Inferior parietal cortex (tissue), 1 donor: Measurements from ENCODE around the gene TOX2.
"Not testable (repeated sequence)": the region's sequence is repeated elsewhere in the genome, so short reads cannot be mapped to it uniquely, and the experiment has no call there.

ENCODE experiments used
- DNase-seq: peaks from one replicate; pipeline ENCODE4 v3.0.0-alpha.2; 2016; ENCODE audit errors: extremely low spot score

TOX2 gene

DNA sequence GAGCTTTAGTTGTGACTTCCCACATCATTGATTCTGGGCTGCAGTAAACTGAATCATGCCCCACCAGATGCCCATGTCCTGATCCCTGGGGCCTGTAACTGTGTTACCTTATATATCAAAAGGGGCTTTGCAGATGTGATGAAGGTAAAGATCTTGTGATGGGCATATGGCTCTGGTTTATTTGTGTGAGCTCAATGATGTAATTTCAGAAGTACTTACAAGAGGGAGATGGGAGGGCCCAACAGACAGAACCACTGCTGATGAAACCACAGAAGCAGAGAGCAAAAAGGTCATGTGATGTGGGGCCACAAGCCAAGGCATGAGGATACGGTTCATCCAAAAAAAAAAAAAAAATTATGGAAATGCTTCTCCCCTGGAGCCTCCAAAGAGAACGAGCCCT is 118.7 kb downstream of the TOX2 start:
- DNase-seq = no peak

DNA sequence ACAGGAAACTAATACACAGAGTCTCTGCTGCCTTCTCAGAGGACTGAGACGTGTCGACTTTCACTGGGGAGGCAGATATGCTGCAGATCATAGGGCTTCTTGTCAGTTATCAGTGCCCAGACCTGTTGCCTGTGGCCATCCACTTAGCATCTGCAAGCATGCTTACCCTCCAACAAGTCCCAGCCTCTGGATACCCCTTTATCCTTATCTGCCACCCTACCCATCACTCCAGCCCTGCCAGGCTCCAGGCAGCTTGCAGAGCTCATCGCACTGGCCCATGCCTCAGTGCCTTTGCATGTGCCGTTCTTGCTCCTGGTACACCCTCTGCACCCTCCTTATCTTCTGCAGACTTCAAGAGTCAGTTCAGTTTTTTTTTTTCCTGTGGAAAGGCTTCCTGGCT is 119.2 kb downstream of the TOX2 start:
- DNase-seq = no peak

DNA sequence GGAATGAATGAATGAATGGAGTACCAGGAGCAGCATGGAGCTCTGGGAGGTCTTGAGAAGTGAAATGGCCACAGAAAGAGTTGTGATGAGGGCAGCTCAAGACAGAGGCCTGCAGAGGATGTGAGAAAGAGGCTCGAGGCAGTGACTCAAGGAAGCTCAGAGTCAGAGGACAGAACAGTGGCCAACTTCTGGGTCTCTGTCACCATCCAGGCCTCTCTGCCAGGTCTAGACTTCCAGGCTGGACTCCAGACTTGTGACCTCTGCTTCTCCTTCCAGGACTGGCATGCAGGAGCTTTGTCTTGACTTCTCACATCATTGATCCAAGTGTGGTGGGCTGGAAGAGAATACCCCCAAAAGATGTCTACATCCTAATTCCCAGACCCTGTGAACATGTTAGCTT is 119.8 kb downstream of the TOX2 start:
- no peak for DNase-seq

DNA sequence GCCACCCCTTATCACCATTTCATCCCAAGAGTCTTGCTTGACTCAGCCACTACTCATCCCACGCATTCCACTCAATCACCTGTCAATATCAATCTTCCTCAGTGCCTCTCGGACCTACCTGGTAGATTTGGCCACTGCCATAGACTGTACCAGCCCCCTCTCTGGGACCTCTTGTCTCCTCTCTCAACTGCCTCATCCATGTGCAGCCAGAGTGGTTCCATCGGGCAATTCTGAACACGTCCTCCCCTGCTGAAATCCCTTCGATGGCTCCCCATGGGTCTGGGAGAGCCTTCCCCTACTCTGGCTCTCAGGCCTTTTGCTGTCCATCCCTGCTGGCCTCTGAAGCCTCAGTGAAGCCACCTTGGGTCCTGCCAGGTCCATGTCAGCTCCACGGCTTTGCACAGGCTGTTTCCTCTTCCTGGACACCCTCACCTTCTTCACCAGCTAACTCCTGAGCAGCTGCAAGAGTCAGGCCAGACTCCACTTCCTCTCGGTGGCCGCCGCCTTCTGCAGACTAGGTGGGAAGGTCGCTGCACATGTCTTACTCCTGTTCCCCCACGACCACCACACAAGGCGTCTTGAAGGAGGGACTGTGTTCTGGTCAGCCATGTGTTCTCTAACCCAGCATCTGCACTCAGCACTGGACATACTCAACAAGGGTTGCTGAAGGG is 120.4 kb downstream of the TOX2 start:
- no peak for DNase-seq

DNA sequence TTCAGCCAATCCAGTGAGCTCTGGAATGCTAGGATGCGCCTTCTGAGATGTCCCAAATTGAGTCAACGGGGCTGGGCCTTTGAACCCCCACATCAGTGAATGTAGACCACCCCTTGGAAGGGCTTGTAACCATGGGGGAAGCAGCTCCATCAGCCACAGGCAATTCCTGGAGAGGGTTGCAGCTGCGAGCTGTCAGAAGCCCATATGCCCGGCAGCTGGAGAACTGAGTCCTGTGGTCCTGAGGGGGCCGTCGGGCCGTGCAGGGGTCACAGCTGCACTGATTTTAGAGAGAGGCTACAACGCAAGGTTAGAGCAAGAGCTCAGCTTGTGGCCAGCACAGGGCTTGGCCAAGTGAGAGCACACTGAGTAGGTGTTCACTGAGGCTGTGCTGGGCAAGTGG is 121.3 kb downstream of the TOX2 start:
- no peak for DNase-seq

DNA sequence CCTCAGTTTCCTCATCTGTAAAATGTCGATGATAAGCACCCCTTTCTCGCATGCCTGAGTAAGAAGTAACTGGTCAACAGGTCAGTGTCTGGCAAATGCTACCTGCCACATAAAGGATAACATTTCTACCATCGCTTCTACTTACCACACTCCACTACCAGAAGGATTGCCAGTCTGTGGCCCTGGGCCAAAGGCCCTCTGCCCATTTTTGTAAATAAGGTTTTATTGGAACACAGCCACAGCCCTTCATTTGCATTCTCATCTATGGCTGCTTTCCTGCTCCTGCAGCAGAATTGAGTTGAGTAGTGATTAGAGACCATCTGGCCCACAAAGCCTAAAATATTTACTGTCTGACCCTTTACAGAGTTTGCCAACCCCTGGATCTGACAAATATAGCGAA is 121.8 kb downstream of the TOX2 start:
- no peak for DNase-seq

DNA sequence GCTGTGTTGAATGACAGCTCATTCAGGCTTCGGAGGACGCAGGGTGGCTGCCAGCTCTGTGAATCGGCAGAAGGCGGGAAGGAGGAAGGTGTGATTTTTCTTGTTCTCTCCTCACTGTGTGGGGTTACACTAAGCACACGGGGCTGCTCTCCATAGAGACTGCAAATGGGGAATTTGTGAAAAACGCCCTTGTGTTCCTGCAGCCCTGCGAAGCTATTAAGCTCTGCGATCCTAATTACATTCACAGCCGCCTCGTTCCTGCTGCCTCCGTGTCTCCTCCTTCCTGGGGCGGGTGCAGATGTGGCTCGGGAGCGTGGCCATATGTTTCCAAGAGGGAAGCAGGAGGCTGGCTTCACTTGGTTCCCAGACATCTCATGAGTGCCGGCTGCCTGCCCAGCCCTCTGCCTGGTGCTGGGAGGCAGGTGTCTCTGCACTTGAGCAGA is 124.0 kb downstream of the TOX2 start:
- peak; percentile 66 for DNase-seq

DNA sequence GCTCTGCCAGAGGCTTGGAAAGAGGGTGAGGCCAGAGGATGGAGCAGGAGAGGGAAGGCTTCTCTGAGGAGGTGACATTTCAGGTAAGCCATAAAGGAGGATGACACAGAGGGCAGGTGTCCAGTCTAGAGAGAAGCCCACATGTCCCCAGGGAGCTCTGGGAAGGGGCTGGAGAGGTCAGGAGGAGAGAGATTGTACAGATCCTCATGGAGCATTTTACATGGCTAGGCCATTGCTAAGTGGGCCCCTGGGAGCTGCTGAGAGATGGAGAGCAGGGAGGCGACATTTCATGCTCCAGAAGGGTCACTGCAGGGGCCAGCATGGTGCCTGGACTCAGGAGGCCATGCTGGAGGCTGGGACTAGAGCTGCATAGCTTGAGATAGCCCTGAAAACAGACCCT is 124.5 kb downstream of the TOX2 start:
- no peak for DNase-seq

DNA sequence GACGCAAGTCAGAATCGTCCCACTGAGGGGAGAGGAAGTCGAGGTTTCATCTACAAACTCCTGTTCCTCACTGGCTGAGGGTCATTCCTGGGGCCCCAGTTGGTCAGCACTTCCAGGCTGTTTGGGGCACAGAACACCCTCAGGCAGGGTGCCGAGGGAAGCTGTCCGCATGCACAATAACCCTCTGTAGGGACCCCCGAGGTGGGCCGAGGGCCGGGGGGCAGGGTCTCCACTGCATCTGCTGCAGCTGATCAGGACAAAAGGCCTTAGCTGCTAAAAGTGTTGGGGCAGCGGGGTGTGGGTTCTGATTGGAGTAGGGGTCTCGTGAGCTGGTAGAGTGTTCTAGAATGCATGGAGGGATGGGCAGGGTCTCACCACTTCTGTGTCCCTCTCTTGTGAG is 125.1 kb downstream of the TOX2 start:
- no peak for DNase-seq

DNA sequence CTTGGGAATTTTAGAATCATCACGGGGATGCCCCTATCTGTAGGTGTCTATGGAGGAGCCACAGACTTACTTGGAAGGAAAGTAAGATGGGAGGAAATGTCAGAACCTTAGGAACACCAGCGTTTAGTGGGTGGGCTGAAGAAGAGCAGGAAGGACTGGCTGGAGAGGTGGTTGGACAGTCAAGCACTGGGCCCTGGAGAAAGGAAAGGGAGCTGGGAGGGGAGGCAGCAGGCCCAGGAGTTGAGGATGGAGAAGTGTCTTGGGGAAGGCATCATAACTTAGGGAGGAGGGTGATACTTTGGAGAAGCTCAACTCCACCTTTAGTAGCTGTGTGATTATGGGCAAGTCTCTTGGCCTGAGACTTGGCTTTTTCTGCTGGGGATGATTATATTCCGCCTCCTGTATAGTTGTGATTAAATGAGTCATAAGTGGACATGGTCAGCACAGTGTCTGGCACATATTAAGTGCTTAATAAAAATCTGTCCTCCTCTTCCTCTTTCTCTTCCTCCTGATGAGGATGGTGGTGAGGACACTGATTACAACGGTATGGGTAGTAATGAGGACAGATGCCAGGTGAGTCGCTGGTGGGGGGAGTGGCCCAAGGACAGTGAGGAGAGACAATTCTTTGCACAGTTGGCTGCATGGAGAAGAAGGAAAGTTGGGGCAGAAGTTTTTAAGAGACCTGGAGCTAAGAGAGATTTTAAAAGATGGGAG is 125.7 kb downstream of the TOX2 start:
- no peak for DNase-seq

DNA sequence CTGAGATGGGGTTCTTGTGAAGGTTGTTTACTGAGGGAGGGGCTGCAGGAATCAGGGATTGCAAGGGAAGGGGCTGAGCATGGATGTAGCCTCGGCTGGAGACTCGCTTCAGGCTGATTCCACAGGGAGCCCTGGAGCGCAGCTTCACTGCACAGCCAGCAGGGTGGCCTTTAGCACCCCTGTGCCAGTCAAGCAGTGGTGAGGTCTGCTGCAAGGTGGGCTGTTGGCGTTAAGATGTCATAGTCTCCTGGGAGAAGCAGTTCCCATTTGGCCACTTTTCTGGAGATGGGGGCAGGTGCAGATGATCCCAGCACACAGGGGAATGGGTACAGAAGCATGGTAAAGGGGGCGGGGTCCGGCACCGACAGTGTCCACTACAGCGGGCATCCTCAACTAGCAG is 126.3 kb downstream of the TOX2 start:
- no peak for DNase-seq

DNA sequence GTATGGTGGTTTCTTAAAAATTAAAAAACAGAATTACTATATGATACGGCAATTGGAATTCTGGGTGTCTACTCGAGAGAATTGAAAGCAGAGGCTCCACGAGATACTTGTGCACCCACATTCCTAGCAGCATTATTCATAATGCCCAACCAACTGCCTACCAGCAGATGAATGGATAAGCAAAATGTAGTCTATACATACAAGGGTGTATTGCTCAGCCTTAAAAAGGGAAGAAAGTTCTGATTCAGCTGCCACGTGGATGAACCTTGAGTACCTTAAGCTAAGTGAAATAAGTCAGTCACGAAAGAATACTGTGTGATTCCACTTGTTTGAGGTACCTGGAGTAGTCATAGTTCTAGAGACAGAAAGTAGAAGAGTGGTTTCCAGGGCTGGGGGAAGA is 130.1 kb downstream of the TOX2 start:
- not testable (repeated sequence) for DNase-seq

DNA sequence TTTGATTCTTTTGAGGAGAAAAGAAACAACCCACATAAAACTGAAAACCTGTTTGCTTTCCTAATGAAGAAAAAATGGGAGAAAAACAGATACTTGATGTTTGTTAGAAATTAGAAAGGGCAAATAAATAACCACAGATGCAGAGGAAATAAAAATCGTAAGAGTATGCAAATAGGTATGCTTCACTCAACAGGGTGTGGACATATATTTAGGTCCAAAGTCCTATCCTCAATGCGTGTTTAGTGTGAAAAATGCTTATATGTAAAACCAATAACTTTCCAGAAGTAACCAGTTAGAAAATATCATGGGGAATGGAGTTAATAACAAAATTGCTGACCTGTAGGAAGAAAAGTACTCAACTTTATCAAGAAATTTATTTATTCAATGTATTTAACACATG is 135.7 kb downstream of the TOX2 start:
- DNase-seq = no peak

DNA sequence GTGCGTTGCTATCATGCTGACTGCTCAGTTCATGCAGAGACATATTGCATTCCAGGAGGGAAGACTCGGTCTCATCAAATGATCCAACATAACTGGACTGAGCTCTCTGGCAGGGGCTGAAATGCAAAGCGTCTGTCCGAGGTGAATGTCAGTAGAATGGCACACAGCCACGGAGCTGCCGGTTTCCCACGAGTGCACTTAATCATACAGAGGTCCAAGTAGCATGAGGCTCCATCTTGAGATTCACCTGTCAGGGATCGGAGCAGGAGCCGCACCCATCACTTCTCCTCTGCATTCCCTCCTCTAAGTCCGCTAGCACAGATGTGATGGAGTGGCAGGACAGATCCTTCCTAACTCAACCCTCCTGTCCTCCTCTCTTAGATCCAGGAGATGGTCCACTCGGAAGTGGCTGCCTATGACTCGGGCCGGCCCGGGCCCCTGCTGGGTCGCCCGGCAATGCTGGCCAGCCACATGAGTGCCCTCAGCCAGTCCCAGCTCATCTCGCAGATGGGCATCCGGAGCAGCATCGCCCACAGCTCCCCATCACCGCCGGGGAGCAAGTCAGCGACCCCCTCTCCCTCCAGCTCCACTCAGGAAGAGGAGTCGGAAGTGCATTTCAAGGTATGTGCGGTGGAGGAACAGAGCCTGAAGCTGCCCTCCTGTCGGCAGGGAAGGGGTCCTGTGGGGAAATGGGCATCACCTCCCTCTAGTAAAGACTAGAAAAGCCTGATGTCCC is 136.4 kb downstream of the TOX2 start:
- no peak for DNase-seq

DNA sequence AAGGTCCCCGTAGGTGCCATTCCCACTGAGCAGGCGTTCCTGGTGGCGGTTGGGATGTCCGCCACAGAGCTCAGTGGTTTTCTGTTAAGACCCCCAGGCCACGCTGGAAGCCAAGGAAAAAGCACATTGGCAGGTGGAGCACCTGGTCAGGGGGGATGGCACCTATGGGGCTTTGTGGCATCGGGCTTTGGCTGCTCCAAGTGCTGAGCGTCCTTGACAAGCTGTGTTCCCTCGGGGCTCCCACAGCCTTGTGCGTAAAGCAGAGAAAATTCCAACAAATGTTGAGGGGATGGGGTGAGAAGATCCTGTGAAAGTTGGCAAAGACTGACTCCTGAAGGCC is 137.0 kb downstream of the TOX2 start:
- no peak for DNase-seq

DNA sequence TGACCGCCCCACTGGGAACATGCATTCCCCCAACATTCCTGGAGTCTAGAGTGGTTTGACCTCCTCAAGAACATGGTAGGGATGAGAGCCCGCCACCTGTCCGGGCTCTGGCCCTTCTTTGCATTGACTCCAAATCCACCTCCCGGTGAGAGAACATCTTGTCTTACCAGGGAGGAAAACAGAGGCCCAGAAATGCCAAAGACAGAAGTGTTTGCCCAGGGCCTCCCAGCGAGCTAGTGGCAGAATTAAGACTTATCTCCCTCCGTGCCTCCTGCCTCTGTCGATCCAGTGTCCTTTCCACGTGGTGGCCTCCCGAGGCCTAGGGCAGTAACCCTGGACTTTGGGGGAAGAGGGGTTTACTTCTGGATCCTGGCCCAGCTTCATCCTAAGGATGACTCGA is 137.5 kb downstream of the TOX2 start:
- DNase-seq = no peak

DNA sequence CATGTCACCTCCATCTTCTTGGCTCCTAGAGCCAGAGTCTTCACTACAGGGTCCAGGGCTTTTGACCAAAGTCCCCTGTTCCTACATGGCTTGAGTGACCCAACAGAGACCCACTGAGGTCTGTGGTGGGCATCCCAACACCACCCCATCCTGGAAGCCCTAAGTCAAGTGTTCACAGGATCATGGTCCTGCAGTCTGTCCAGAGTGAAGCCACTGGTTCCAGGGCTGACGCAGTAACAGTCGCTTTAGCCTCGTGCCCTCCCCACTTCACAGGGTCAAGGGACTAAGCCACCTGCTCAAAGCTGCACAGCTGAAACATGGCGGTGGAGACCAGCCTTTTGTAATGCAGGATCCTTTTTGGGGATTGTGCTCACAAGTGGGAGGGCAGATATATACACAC is 138.4 kb downstream of the TOX2 start:
- no peak for DNase-seq

DNA sequence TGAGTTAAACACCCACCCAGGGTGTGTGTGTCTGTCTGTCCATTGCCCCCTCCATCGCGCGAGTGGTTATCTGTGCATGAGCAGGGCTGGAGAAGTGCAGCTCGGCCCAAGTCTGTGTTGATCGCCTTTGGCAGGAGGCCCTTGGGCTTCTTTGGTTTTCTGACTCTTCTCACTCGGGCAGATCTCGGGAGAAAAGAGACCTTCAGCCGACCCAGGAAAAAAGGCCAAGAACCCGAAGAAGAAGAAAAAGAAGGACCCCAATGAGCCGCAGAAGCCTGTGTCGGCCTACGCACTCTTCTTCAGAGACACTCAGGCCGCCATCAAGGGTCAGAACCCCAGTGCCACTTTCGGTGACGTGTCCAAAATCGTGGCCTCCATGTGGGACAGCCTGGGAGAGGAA is 139.5 kb downstream of the TOX2 start:
- DNase-seq = no peak

DNA sequence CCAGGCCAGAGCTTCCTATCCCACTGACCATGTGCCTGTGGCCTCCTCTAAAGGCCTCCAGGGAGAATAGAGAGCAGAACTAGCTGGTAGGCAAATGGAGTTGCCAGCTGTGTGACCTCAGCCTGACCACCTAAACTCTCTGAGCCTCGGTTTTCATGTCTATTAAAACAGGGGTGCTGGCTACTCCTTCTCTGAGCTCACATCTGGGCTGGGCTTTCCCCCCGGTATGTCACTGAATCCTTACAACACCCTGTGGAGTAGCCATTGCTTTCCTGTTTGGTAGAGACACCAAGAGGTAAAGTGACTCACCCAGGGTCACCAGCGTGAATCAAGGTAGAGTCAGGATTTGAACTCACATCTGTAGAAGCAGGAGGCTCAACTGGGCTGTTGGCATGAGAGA is 140.2 kb downstream of the TOX2 start:
- DNase-seq = no peak

DNA sequence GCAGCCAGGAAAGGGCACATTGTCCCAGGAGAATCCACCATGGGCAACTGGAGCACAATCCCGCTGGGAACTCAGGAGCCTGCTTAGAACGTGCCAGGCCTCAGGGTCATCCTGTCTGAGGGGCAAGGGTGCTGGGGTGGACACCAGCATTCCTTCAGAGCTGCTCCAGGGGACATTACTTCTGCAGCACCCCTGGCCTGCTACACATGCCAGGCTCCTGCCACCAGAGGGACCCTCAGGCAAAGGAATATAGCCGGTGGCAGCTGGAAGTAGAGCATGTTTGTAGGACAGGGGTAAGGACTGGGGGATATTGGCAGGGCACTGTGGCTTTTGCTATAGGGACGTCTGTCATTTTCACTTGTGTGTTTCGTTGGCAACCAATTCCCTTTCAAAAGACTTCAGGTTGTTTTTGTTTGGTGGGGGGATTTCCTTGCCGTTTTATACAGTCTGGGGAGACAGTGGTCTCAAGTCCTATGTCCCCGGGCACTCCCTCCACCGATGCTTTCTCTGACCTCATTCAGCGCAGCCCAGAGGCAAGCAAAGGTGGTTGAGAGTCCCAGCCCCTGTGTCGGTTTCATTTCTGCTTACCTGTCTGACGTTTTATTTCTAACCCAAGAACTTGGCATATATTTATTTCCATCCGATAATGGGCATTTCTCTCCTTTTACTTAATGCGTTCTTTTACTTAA is 141.5 kb downstream of the TOX2 start:
- DNase-seq = peak; percentile 43

DNA sequence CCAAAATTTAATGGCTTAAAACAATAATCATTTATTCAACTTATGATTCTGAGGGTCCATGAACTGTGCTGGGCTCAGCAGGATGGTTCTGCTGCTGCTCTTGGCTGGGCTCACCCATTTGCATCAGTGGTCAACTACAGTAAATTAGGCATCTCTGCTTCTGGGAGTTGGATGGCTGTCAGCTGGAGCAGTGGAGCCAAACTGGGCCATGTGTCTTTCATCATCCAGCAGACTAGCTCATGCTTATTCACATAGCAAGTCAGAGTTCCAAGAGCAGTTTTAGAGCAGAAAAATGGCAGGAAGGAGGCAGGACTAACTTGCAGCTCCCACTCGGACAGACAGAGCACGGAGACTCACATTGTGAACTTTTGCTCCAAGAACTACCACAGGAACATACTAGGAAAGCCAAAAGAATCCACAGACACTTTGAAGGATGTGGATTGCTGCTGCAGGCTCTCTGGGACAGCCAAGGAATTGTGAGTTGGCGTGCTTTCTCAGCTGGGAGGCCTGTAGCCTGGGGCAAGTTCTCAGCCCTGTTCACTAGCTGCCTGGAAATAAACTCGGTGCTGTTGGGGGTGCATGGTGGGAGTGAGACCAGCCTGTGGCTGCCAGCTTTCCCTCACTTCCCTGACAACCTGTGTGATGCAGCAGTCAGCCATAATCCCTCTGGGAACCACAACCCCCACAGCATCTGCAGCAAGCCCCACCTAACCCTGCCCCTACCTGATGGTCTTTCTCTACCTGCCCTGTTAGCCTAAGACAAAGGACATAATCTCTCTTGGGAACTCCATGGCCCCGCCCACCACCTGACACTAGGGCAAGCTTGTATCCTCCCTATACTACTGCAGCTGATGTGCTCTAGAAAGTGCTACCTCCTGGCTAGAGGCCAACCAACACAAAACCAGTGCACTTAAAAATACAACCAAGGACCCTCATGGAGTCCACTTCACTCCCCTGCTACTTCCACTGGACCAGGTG is 143.3 kb downstream of the TOX2 start:
- no peak for DNase-seq
